Ishikawa (cell line): Measurements from ENCODE around the gene CNTNAP5.

Experiments used
- CEBPB ChIP-seq: IDR thresholded peaks from 2 replicates; pipeline ENCODE4 v1.6.1; 2012
- CREB1 ChIP-seq: IDR thresholded peaks from 2 replicates; pipeline ENCODE4 v1.6.1; 2012; ENCODE audit warnings: low read depth
- EGR1 ChIP-seq: IDR thresholded peaks from 2 replicates; pipeline ENCODE4 v1.6.1; 2012
- EP300 ChIP-seq: IDR thresholded peaks from 2 replicates; pipeline ENCODE4 v1.6.1; 2012; ENCODE audit warnings: borderline replicate concordance
- FOXM1 ChIP-seq: IDR thresholded peaks from 2 replicates; pipeline ENCODE4 v1.6.1; 2012; ENCODE audit warnings: low read depth, borderline replicate concordance
- NFIC ChIP-seq: IDR thresholded peaks from 2 replicates; pipeline ENCODE4 v1.6.1; 2012
- RAD21 ChIP-seq: IDR thresholded peaks from 2 replicates; pipeline ENCODE4 v1.6.1; 2012; ENCODE audit warnings: low read depth
- TAF1 ChIP-seq: IDR thresholded peaks from 2 replicates; pipeline ENCODE4 v1.6.1; 2012; ENCODE audit warnings: low read depth, mild to moderate bottlenecking
- TCF12 ChIP-seq: IDR thresholded peaks from 2 replicates; pipeline ENCODE4 v1.6.1; 2012; ENCODE audit warnings: low read depth
- TEAD4 ChIP-seq: IDR thresholded peaks from 2 replicates; pipeline ENCODE4 v1.6.1; 2012
- YY1 ChIP-seq: IDR thresholded peaks from 2 replicates; pipeline ENCODE4 v1.6.1; 2012; ENCODE audit warnings: low read depth
- ZBTB7A ChIP-seq: IDR thresholded peaks from 2 replicates; pipeline ENCODE4 v1.6.1; 2012; ENCODE audit warnings: low read depth
- TF ChIP-seq, protein P1 (sequence below): IDR thresholded peaks from 2 replicates; pipeline ENCODE4 v1.6.1; 2012; ENCODE audit warnings: low read depth, mild to moderate bottlenecking
- TF ChIP-seq, protein P2 (sequence below): IDR thresholded peaks from 2 replicates; pipeline ENCODE4 v1.6.1; 2012

DNA sequence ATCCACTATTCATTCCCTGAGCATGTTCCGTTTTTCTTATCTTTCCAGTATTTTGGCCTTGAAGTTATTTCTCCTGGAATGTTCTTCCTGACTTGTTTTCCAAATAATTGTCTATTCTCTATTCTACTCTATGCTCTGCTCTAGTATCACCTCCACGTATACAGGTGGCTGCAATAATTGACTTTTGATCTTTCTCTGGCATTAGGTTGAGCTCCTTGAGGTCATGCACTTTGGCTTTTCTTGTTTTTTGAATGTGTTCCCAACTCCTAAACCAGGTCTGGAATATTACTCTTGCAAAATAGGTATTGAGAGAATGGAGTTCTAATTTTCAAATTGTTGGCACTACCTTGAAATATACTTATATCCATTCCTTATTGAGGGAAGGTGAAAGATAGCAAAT is 550.4 kb downstream of the CNTNAP5 start:
- TF ChIP-seq EGR1 = no peak
- TF ChIP-seq CEBPB = no peak
- TF ChIP-seq, protein P1, sequence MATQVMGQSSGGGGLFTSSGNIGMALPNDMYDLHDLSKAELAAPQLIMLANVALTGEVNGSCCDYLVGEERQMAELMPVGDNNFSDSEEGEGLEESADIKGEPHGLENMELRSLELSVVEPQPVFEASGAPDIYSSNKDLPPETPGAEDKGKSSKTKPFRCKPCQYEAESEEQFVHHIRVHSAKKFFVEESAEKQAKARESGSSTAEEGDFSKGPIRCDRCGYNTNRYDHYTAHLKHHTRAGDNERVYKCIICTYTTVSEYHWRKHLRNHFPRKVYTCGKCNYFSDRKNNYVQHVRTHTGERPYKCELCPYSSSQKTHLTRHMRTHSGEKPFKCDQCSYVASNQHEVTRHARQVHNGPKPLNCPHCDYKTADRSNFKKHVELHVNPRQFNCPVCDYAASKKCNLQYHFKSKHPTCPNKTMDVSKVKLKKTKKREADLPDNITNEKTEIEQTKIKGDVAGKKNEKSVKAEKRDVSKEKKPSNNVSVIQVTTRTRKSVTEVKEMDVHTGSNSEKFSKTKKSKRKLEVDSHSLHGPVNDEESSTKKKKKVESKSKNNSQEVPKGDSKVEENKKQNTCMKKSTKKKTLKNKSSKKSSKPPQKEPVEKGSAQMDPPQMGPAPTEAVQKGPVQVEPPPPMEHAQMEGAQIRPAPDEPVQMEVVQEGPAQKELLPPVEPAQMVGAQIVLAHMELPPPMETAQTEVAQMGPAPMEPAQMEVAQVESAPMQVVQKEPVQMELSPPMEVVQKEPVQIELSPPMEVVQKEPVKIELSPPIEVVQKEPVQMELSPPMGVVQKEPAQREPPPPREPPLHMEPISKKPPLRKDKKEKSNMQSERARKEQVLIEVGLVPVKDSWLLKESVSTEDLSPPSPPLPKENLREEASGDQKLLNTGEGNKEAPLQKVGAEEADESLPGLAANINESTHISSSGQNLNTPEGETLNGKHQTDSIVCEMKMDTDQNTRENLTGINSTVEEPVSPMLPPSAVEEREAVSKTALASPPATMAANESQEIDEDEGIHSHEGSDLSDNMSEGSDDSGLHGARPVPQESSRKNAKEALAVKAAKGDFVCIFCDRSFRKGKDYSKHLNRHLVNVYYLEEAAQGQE = no peak
- TF ChIP-seq FOXM1 = no peak
- TF ChIP-seq EP300 = no peak
- no peak for TF ChIP-seq TAF1
- TF ChIP-seq RAD21 = no peak
- TF ChIP-seq YY1 = no peak
- no peak for TF ChIP-seq ZBTB7A
- no peak for TF ChIP-seq TCF12
- TF ChIP-seq NFIC = no peak
- TF ChIP-seq, protein P2, sequence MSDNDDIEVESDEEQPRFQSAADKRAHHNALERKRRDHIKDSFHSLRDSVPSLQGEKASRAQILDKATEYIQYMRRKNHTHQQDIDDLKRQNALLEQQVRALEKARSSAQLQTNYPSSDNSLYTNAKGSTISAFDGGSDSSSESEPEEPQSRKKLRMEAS = no peak
- no peak for TF ChIP-seq TEAD4
- no peak for TF ChIP-seq CREB1
